Glutamatergic neuron (in vitro differentiated cells): ENCODE data around the gene IMPA2. TPM values are rescaled to one million over a fixed set of nuclear protein-coding genes. Genes with fewer than 3 reads are reported as not detected.
A peak's percentile ranks its signal among the peaks of the same experiment; 100 is the strongest.

Experiments used
- DNase-seq: peaks from one replicate; pipeline ENCODE4 v3.0.0; 2022
- H3K27ac Mint-ChIP-seq: one replicate; pipeline ENCODE4 v1.8.0; 2020; ENCODE audit warnings: mild to moderate bottlenecking, mixed read lengths, inconsistent platforms; ENCODE audit not compliant: unreplicated experiment
- H3K27me3 Mint-ChIP-seq: one replicate; pipeline ENCODE4 v1.8.0; 2020; ENCODE audit warnings: mild to moderate bottlenecking, moderate library complexity, mixed read lengths, inconsistent platforms; ENCODE audit not compliant: unreplicated experiment
- H3K36me3 Mint-ChIP-seq: one replicate; pipeline ENCODE4 v1.8.0; 2020; ENCODE audit warnings: mild to moderate bottlenecking, mixed read lengths, inconsistent platforms; ENCODE audit not compliant: unreplicated experiment
- H3K4me1 Mint-ChIP-seq: one replicate; pipeline ENCODE4 v1.8.0; 2020; ENCODE audit warnings: mild to moderate bottlenecking, low read depth, mixed read lengths, inconsistent platforms; ENCODE audit not compliant: unreplicated experiment
- H3K4me3 Mint-ChIP-seq: one replicate; pipeline ENCODE4 v1.8.0; 2020; ENCODE audit warnings: mild to moderate bottlenecking, mixed read lengths, inconsistent platforms; ENCODE audit not compliant: unreplicated experiment
- H3K9me3 Mint-ChIP-seq: one replicate; pipeline ENCODE4 v1.8.0; 2020; ENCODE audit warnings: mild to moderate bottlenecking, moderate library complexity, mixed read lengths, inconsistent platforms; ENCODE audit not compliant: unreplicated experiment
- CTCF ChIP-seq: fragments of 200-600 bp; sonication (generic); IDR thresholded peaks from one replicate; pipeline ENCODE4 v1.5.0; 2021; ENCODE audit not compliant: partially characterized antibody, unreplicated experiment
- total RNA-seq: library from RNA; stranded (reverse); fragmentation: NEBNext Ultra II Directional; extraction: Animal tissue kit (Norgen Biotek cat#: 25700); gene quantifications from one replicate; pipeline ENCODE4 v1.2.1, GENCODE V29; 2021; ENCODE audit not compliant: unreplicated experiment

The IMPA2 gene
- total RNA-seq, 1 donor from 2014 or later, result 103 TPM

GRCh38 chr18:12017081-12017480, 35.8 kb downstream of the IMPA2 start:
- Mint-ChIP-seq H3K4me3 (no peak overlapping the region), H3K9me3 (peaks cover 3% of the 10 kb centered on the region), H3K27me3 (no peaks in the 10 kb centered on the region), H3K4me1 (peaks cover 2% of the 10 kb centered on the region), H3K36me3 (no peaks in the 10 kb centered on the region), H3K27ac (peak overlapping the region; percentile 21)
- DNase-seq, result no peak
- TF ChIP-seq CTCF, result no peak

GRCh38 chr18:12018861-12019260, 37.6 kb downstream of the IMPA2 start:
- no peak for DNase-seq
- no peaks in the 10 kb centered on the region for H3K27me3 Mint-ChIP-seq
- no peak overlapping the region for H3K4me3 Mint-ChIP-seq
- no peaks in the 10 kb centered on the region for H3K36me3 Mint-ChIP-seq
- TF ChIP-seq CTCF, result no peak
- no peak overlapping the region for H3K27ac Mint-ChIP-seq
- H3K4me1 Mint-ChIP-seq, result no peaks in the 10 kb centered on the region
- peaks cover 3% of the 10 kb centered on the region for H3K9me3 Mint-ChIP-seq

- Mint-ChIP-seq H3K27me3 (no peaks in the 10 kb centered on the region), H3K4me3 (no peak overlapping the region), H3K27ac (no peak overlapping the region), H3K36me3 (no peaks in the 10 kb centered on the region), H3K9me3 (peaks cover 3% of the 10 kb centered on the region), H3K4me1 (no peaks in the 10 kb centered on the region)
- DNase-seq, result no peak
- TF ChIP-seq CTCF, result no peak
Measured at GRCh38 chr18:12021077-12021476, 39.8 kb downstream of the IMPA2 start.

GRCh38 chr18:12021596-12021995, 40.3 kb downstream of the IMPA2 start:
- no peaks in the 10 kb centered on the region for H3K27me3 Mint-ChIP-seq
- no peak overlapping the region for H3K4me3 Mint-ChIP-seq
- TF ChIP-seq CTCF, result no peak
- H3K27ac Mint-ChIP-seq, result no peak overlapping the region
- no peaks in the 10 kb centered on the region for H3K4me1 Mint-ChIP-seq
- H3K9me3 Mint-ChIP-seq, result peaks cover 3% of the 10 kb centered on the region
- DNase-seq, result no peak
- H3K36me3 Mint-ChIP-seq, result no peaks in the 10 kb centered on the region

GRCh38 chr18:12023375-12023774, 42.1 kb downstream of the IMPA2 start:
- no peak for DNase-seq
- no peak for TF ChIP-seq CTCF
- Mint-ChIP-seq H3K4me1 (no peaks in the 10 kb centered on the region), H3K4me3 (no peak overlapping the region), H3K27ac (no peak overlapping the region), H3K36me3 (no peaks in the 10 kb centered on the region), H3K9me3 (peaks cover 3% of the 10 kb centered on the region), H3K27me3 (no peaks in the 10 kb centered on the region)
